ENCODE measurements around the gene ZNF506. TPM values are rescaled to one million over a fixed set of nuclear protein-coding genes. Genes with fewer than 3 reads are reported as not detected.

Gene ZNF506
- 7.6 and 7.8 TPM in 2 replicates for total RNA-seq (ENCODE audit: low replicate concordance)

DNA sequence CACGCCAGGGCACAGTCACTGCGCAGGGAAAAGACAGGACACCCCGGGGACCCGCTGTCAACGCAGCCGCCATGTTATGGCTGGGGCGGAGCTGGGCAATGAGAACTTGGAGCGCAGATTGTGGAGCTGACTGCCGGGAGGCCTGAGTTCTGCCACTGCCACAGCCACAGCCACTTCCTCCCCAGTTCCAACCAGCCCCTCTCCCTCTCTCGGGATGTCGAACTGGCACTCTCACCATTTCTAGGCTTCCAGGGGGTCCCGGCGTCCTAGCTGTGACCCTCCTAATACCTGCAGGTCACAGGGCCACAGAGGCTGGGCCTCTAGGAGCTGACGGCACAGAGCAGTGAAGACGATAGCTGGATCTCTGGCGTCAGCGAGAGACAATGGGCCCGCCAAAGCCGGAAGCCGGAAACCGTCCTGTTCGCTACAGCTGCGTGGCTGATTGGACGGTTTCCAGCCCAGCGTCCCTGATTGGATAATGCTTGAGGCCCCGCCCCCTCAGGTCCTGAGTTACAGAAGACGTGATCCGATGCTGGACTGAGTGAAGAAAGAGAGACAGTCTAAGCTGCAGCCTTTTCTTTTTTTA lies at the start of gene ZNF506:
ZNF506 (minus strand) TSS at position 385 of the 586 bp plus-strand sequence; CDS start at position 238, 147 bp downstream.

GRCh38 chr19:19865750-19866610 lies 44.4 kb upstream of the ZNF506 start, which contains the start of gene ZNF253:
ZNF253 (plus strand) TSS chr19:19865882; CDS start chr19:19865997, 115 bp downstream.

Other genes with a start within 250 kb of the ZNF506 start
- gene PBX4, start 203.1 kb downstream of the ZNF506 start, total RNA-seq (ENCODE audit: low replicate concordance): 3.2 TPM in 1 of 2 replicates, not detected in the other
- 0.83 and 1.9 TPM in 2 replicates for gene LPAR2, start 193.5 kb downstream of the ZNF506 start, total RNA-seq (ENCODE audit: low replicate concordance)
- 1.4 and 4.7 TPM in 2 replicates for gene GMIP, start 178.1 kb downstream of the ZNF506 start, total RNA-seq (ENCODE audit: low replicate concordance)
- gene ATP13A1, start 158.1 kb downstream of the ZNF506 start, total RNA-seq (ENCODE audit: low replicate concordance): 20.6 and 30.0 TPM in 2 replicates
- 2.7 and 5.3 TPM in 2 replicates for gene ZNF101, start 152.9 kb downstream of the ZNF506 start, total RNA-seq (ENCODE audit: low replicate concordance)
- 4.3 and 4.9 TPM in 2 replicates for gene ZNF14, start 88.6 kb downstream of the ZNF506 start, total RNA-seq (ENCODE audit: low replicate concordance)
- gene ZNF253, start 44.1 kb upstream of the ZNF506 start, total RNA-seq (ENCODE audit: low replicate concordance): 1.1 and 2.7 TPM in 2 replicates
- 1.5 and 3.2 TPM in 2 replicates for gene ZNF93, start 79.2 kb upstream of the ZNF506 start, total RNA-seq (ENCODE audit: low replicate concordance)
- 1.7 and 1.8 TPM in 2 replicates for gene ZNF682, start 217.8 kb upstream of the ZNF506 start, total RNA-seq (ENCODE audit: low replicate concordance)

Data from smooth muscle cell of the coronary artery (primary cell).